GM19324 (cell line): Measurements from ENCODE around the gene PDE11A.

Experiments
- ATAC-seq: cut with Tn5 transposase; IDR thresholded peaks from one replicate; pipeline ENCODE4 v1.9.1; 2021; ENCODE audit warnings: mild to moderate bottlenecking, moderate library complexity; ENCODE audit not compliant: unreplicated experiment, low FRiP score

The PDE11A gene

GRCh38 chr2:177709986-177710401 lies 362.6 kb downstream of the PDE11A start:
- ATAC-seq, result no peak

DNA sequence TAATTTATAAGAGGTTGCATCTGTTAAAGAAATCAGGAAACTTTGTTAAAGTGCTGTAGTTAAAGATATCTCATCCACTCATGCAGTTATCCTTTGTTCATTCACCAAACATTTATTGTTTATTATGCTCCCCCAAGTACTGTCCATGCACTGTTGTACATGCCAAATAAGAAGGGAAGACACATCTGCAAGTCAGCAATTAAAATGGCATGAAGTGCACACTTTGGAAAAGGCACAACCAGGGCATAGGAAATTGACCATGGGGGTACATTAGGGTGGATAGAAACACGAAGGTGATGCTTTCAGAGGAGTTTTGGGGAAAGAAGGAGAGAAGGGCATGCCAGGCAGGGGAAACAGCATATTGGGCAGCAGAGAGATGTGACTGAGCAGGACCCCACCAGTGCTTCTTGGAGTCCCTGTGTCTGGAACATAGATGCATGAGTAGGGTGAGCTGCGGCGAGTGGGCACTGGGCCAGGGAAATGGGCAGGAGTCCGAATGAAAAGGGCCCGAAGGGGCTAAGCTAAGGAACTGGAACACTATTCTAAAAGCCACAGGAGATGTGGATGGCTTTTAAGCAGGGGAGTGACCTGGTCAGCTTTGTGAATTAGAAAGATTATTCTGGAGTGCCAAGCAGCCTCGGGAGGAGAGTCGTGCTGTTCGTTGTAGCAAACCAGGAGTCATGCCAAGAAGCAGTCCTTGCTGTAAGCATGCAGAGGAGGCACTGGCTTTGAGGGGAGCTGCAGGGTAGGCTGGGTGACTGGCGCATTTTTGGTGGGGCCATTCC lies 363.7 kb downstream of the PDE11A start:
- no peak for ATAC-seq

GRCh38 chr2:177708106-177708505 lies 364.5 kb downstream of the PDE11A start:
- ATAC-seq, result no peak

DNA sequence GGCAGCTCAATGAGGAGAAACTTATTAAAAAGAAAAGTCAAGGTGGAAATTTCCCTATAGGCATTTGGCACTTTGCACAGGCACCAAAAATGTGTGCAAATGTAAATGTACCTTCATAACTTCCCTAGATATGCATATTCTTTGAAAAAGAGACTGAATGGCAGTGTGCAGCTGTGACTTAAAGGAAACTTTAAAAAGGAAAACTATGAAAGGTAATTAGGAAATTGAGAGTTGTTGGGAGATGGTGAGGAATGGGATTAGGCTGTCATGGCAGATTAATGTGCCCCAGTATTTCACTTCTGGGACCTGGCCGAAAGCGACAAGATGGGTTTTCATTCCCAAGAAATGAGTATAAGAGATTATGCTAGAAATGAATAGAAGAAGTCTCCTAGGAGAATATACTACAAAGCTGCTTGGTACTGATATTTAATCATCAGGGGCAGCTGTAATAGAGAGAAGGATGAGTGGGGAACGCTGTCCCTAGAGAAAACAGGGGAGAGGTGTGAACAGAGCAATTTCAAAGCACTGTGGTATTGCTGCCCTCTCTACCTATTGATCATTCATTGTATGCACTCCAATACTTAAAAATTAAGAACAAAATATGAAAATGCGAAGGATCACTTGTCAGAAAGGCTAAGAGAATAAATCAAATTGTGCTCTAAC lies 366.9 kb downstream of the PDE11A start:
- ATAC-seq, result no peak

DNA sequence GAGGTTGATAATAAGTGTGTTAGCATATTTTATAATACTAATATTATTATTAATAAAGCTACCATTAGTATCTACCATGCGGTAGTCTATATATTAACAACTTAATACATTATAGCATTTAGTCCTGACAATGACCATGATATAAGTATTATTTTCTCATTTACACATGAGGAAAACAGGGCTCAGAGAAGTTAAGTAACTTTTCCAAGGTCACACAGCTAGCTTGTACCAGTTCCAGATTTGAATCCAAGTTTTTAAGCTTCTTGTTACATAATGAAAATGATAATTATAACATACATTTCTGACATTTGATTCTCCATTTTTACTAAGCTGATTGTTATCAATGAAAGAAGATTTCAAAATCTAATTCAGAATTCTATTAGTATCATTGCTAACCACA lies 369.4 kb downstream of the PDE11A start:
- ATAC-seq, result no peak

DNA sequence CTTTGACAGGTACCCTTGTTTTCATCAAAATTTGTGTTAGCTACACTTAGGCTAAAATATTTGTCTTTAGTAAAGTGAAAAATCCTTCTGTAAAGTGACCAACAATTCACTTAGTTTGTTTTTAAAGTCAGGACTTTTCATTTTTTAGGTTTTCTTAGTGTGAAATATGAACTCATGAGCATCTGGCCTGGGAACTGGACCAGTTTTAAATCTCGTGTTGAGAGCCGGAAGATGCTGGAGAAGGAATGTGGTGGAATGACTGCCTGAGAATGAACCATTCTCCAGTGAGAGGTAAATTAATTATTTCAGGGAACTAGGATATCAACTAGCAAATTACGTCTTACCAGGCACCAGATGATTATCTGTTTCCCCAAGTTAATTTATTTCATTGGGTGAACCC lies 374.3 kb downstream of the PDE11A start:
- ATAC-seq, result no peak

DNA sequence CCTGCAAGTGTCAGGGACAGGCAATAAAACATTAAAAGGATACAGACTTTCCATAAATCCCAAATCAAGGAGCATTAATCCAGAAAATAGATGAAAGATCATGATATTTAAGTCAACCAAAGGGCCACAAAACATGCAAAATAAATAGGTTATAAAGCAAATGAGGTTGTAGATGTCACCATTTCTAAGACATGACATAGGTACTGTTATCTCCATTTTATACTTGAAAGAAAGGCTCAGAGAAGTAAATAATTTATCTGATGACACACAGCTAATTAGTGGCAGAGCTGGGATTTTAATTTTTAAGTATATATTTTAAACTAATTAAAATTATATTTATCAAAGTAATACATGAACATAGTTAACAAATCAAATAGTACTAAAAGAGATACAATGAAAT lies 378.2 kb downstream of the PDE11A start:
- ATAC-seq, result no peak

DNA sequence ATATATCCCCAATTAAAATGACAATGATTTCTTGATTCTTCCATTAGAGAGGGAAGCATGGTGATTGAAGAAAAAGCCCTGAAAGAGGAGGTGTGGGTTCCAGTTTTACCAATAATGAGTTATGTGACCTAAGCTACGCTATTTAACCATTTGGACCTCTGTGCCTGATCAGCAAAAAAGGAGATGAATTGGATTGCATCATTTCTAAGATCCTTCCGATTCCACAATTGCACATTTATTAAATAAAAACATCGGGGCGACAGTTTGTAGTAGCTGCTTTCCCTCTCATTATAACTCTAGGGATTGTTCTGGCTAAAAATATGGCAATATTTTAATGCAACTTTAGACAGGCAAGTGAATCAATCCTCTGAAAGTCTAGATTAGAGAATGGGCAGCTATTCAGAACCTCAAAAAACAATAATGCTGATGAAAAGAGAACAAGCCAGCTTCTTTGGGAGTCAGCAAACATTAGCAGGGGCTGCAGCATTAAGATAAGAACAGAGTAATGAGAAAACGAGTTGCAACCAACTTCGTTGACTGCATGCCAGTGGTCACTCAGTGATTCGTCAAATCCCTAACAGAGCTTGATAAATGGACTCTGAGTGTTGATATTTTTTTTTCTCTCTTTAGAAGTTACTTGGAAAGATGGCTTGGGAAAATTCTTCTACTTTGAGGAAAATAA lies 378.8 kb downstream of the PDE11A start:
- no peak for ATAC-seq

- no peak for ATAC-seq
These were observed 379.8 kb downstream of the PDE11A start for GRCh38 chr2:177692783-177693269.

DNA sequence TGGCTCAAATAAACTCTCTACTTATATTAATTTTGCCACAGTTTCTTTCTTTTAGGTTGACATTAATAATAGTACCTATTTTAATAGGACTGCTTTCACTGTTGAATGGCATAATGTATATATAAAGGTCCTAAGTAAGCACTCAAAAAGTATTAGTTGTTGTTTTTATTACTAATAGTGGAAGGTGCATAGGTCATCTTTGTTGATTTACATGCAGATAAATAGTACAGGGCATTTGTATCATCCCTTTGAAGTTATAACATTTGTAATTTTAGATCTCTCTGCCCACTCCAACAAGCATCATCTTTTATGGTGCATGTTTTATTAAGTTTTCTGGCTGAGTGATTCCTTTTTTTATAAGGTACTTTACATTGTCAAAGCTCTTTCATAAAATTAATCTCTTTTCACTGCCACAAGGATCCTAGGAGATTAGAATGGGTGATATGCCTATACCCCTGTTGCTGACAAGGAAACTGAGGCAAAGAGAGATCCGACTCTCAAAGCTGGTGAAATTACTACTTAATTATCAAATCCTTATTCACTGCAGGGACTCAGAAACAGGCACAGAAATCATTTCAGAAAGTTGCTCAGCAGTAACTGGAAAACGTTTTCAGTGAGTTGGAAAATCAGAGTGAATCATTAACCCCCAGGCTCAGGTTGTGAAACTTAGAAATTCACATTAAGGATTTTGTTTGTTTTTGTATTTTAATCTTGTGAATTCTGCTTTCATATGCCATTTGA lies 380.4 kb downstream of the PDE11A start:
- ATAC-seq, result no peak

GRCh38 chr2:177691177-177691576 lies 381.4 kb downstream of the PDE11A start:
- ATAC-seq, result no peak

- no peak for ATAC-seq
These were observed 383.0 kb downstream of the PDE11A start for GRCh38 chr2:177689623-177690022.

GRCh38 chr2:177688844-177689243 lies 383.7 kb downstream of the PDE11A start:
- ATAC-seq, result no peak

DNA sequence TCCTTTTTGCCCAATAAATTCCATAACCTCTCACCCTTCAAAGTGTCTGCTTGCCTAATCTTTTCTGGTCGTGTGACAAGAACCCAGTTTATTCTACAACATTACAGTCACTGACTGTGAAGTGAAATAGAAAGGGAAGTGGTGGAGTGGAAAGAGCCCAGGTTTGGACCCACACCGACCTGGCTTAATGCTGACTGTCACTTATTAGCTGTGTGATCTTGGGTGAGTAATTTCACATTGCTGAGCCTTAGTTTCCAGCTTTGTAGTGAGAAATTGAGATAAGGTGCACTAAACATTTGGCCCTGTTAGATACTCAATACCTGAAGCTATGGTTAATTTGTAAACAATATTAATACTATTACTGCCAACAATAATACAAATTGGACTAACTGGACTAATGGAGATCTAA lies 388.9 kb downstream of the PDE11A start:
- ATAC-seq, result no peak

GRCh38 chr2:177682836-177683660 lies 389.5 kb downstream of the PDE11A start:
- no peak for ATAC-seq

DNA sequence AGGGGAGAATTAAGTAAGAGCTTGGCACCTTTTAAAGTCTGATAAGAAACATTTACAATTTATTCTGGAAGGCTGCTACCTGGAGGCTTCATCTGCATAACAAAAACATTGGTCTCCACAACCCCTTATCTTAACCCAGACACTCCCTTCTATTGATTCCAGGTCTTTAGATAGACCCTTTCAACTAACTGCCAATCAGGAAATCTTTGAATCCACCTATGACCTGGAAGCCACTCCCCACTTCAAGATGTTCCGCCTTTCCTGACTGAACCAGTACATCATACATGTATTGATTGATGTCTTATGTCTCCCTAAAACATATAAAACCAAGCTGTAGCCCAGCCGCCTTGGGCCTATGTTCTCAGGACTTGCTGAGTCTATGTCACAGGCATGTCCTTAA lies 390.6 kb downstream of the PDE11A start:
- no peak for ATAC-seq

- no peak for ATAC-seq
These were observed 391.5 kb downstream of the PDE11A start for GRCh38 chr2:177680866-177681712.

DNA sequence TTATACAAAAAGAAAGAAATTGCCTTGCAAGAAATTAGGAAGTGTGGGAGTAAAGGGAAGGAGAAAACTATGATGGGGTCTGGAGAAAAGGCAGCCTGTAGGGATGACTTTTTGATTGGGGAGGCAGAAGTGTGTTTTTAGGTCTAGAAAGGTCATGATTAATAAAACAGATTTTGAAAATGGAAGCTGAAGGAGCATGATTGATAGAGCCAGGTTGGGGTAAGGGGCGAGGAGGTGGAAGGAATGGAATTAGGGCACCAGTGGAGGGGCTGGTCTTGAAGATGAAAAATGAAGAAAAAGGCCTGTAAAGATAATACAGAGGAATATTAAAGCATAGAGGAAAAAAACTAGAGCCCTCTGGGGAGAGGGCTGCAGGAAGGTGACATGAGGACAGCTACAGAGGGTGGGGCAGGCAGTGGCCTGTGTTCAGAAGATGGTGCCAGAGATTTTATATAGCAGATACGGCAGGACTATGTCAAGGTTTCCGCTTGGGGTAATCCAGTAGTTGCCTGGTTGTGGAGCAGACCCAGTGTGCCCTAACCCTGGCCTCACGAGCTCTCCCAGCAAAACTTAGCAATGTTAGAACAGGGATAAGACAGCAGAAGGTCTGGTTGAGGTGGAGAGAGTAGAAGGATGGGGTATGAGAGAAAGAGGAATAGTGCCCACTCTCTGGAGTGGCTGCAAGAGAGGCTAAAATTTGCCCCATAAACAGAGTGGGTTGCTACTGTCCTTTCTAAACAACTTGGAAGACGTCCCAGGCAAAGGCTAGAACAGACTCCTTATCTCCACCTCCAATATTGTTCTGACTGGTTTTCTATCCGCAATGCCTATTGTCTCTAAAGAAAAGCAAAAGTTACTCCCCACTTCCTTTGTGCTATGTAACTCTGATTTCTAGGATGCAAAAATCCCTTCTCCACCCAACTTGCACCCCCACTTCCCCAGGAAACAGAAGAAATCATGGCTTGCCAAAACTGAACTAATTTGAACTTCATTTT lies 392.7 kb downstream of the PDE11A start:
- no peak for ATAC-seq
